Psoas muscle (tissue), 8 donors: ENCODE measurements around the gene CLIC5. TPM values are rescaled to one million over a fixed set of nuclear protein-coding genes. Genes with fewer than 3 reads are reported as not detected.

Source experiments
- ATAC-seq, 4 donors: fragments of 200-7000 bp; cut with Tn5 transposase; one replicate each; pipeline ENCODE4 v1.9.1; 2020; ENCODE audit warnings: moderate library complexity in 3 of 4, mild to moderate bottlenecking in 2 of 4
- DNase-seq, 2 donors: peaks; one replicate each; pipeline ENCODE4 v3.0.0-alpha.2; 2020
- H3K27ac ChIP-seq: fragments of 200-600 bp; one replicate; pipeline ENCODE4 v1.8.0; 2022
- H3K27me3 ChIP-seq, 3 donors: fragments of 200-600 bp in 1 of 3; one replicate each; pipeline versions ENCODE4 v1.6.1 to v1.8.0; 2013 to 2022; ENCODE audit warnings: low read length in 2 of 3, mild to moderate bottlenecking in 2 of 3, moderate library complexity in 1 of 3; ENCODE audit not compliant: insufficient read depth in 3 of 3
- H3K36me3 ChIP-seq, 2 donors: fragments of 200-600 bp in 1 of 2; one replicate each; pipeline versions ENCODE4 v1.6.1 to v1.8.0; 2013 to 2022; ENCODE audit warnings: low read depth in 1 of 2, mild to moderate bottlenecking in 1 of 2, moderate library complexity in 1 of 2; ENCODE audit not compliant: insufficient read depth in 1 of 2
- H3K4me1 ChIP-seq: fragments of 200-600 bp; one replicate; pipeline ENCODE4 v1.8.0; 2022
- H3K4me3 ChIP-seq: fragments of 200-600 bp; one replicate; pipeline ENCODE4 v1.8.0; 2022; ENCODE audit warnings: mild to moderate bottlenecking
- H3K9me3 ChIP-seq: fragments of 200-600 bp; one replicate; pipeline ENCODE4 v1.8.0; 2022
- WGBS, 3 donors: extraction: QIAGEN DNeasy Blood & Tissue Kit; methylation state at CpG; one replicate each; pipeline versions ENCODE4 v1.1.6 to v1.1.7; 2013; 5-methylcytosine and 5-hydroxymethylcytosine counted together
- intact Hi-C, 2 donors: fragments of 100-400 bp; cut with DNase I; formaldehyde crosslinking; loops; one replicate each; pipeline versions ENCODE4 v1.11.0 to v1.14.2; 2022
- polyA plus RNA-seq, 3 donors: library from polyadenylated mRNA; stranded (reverse); fragments of 200-250 nt; gene quantifications; one replicate each; pipeline ENCODE4 v1.2.3, GENCODE V29; 2013
- total RNA-seq, 4 donors: library from RNA; stranded (reverse); fragmentation: NEBNext Ultra II Directional in 2 of 4; extraction: Animal tissue kit (Norgen Biotek cat#: 25700) in 2 of 4; gene quantifications; one replicate each; pipeline versions ENCODE4 v1.2.1 to v1.2.4, GENCODE V29; 2021 to 2023
- TF ChIP-seq, protein P1 (sequence below): fragments of 200-600 bp; IDR thresholded peaks from one replicate; pipeline ENCODE4 v1.8.0; 2022; ENCODE audit warnings: antibody characterized with exemption
- donor health status: healthy with polysubstance abuse.
- donor health status: DM: no; HTN: no; CAD: no; lungs with moderate emphysema.
- donor health status: Bipolar disorder and iron deficiency.
- donor health status: healthy.
- donor health status: DM: yes; HTN: yes; CAD: no.
- donor health status: DM: no; HTN: no; CAD: no.
- donor health status: DM: no; HTN: no; CAD: no.
- donor health status: DM: yes; HTN: yes; CAD: no.

The CLIC5 gene
- total and polyA plus RNA-seq, 7 donors, result 30.2 to 285 (median 166) TPM

DNA sequence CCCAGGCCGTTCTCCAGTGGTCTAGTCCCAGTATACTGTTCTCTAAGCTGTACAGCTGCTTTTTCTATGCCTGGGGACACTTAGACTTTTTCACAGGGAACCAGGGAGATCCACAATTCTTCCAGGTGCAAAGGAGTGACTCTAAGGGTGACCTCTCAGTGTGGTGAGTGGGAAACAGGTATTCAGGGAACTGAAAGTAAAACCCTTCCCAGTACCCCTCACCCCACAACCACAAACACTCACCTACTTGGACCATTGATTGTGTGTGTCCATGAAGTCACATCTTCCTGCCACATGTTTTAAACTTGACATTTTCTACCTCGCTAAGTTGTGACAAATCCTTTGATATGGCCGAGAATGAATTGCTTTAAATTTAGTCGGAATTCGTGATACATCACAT is 183.6 kb downstream of the CLIC5 start:
- intact Hi-C loops, result no loop called here
- Histone ChIP-seq H3K4me1 (no peaks in the 10 kb centered on the region), H3K27ac (no peak overlapping the region), H3K27me3 (no peaks in the 10 kb centered on the region), H3K36me3 (no peaks in the 10 kb centered on the region), H3K4me3 (no peak overlapping the region), H3K9me3 (no peaks in the 10 kb centered on the region)
- WGBS, 3 donors, result 89 to 95% (median 92%) methylated on average over 5 of the region's 5 CpGs
- DNase-seq (no peak), ATAC-seq (no peak)
- TF ChIP-seq, protein P1, sequence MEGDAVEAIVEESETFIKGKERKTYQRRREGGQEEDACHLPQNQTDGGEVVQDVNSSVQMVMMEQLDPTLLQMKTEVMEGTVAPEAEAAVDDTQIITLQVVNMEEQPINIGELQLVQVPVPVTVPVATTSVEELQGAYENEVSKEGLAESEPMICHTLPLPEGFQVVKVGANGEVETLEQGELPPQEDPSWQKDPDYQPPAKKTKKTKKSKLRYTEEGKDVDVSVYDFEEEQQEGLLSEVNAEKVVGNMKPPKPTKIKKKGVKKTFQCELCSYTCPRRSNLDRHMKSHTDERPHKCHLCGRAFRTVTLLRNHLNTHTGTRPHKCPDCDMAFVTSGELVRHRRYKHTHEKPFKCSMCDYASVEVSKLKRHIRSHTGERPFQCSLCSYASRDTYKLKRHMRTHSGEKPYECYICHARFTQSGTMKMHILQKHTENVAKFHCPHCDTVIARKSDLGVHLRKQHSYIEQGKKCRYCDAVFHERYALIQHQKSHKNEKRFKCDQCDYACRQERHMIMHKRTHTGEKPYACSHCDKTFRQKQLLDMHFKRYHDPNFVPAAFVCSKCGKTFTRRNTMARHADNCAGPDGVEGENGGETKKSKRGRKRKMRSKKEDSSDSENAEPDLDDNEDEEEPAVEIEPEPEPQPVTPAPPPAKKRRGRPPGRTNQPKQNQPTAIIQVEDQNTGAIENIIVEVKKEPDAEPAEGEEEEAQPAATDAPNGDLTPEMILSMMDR, result no peak

Other genes with a start within 250 kb of the CLIC5 start
- gene ENPP4, start 114.1 kb upstream of the CLIC5 start, total RNA-seq, result 10 to 100 TPM; 14.2 to 22.1 (median 20.5) TPM
- gene ENPP4, start 114.1 kb upstream of the CLIC5 start, polyA plus RNA-seq, result 10 to 100 TPM in 2 of 3 donors, 1 to 10 TPM in 1; 8.1 to 28.5 (median 13.8) TPM
- 1 to 10 TPM; 3.2 to 7.1 (median 5.6) TPM for gene ENPP5, start 155.1 kb upstream of the CLIC5 start, total RNA-seq
- gene ENPP5, start 155.1 kb upstream of the CLIC5 start, polyA plus RNA-seq, result 10 to 100 TPM in 1 of 3 donors, 1 to 10 TPM in 2; 1.8 to 26.8 (median 2.9) TPM